SH-SY5Y (cell line): Measurements from ENCODE around the gene FAM120A.

Experiments
- GATA2 ChIP-seq: IDR thresholded peaks from 2 replicates; pipeline ENCODE4 v1.6.1; 2011; ENCODE audit warnings: mild to moderate bottlenecking, low read depth, low read length
- GATA3 ChIP-seq: IDR thresholded peaks from 2 replicates; pipeline ENCODE4 v1.6.1; 2011; ENCODE audit warnings: low read depth, mild to moderate bottlenecking, low read length, moderate library complexity

Gene FAM120A

GRCh38 chr9:93505541-93506132, 54.2 kb downstream of the FAM120A start:
- TF ChIP-seq GATA2: no peak
- TF ChIP-seq GATA3: no peak

GRCh38 chr9:93507768-93508167, 56.3 kb downstream of the FAM120A start:
- TF ChIP-seq GATA2: no peak
- no peak for TF ChIP-seq GATA3

- no peak for TF ChIP-seq GATA2
- no peak for TF ChIP-seq GATA3
Observed at GRCh38 chr9:93508207-93508606, 56.7 kb downstream of the FAM120A start.

GRCh38 chr9:93509084-93509483, 57.6 kb downstream of the FAM120A start:
- no peak for TF ChIP-seq GATA2
- TF ChIP-seq GATA3: no peak

- TF ChIP-seq GATA2: no peak
Observed at GRCh38 chr9:93510041-93510440, 58.6 kb downstream of the FAM120A start.

GRCh38 chr9:93513606-93514005, 62.1 kb downstream of the FAM120A start:
- TF ChIP-seq GATA3: no peak

GRCh38 chr9:93517331-93517730, 65.8 kb downstream of the FAM120A start:
- TF ChIP-seq GATA3: no peak
- TF ChIP-seq GATA2: no peak

- no peak for TF ChIP-seq GATA3
Observed at GRCh38 chr9:93520523-93520922, 69.0 kb downstream of the FAM120A start.

GRCh38 chr9:93522736-93523135, 71.3 kb downstream of the FAM120A start:
- no peak for TF ChIP-seq GATA3

GRCh38 chr9:93523518-93524144, 72.1 kb downstream of the FAM120A start:
- TF ChIP-seq GATA3 (no peak), GATA2 (no peak)

- TF ChIP-seq GATA3 (no peak), GATA2 (no peak)
Observed at GRCh38 chr9:93525476-93525875, 74.0 kb downstream of the FAM120A start.

- TF ChIP-seq GATA2 (no peak), GATA3 (no peak)
Observed at GRCh38 chr9:93531374-93531773, 79.9 kb downstream of the FAM120A start.

GRCh38 chr9:93532141-93532540, 80.7 kb downstream of the FAM120A start:
- TF ChIP-seq GATA2: no peak
- TF ChIP-seq GATA3: no peak

GRCh38 chr9:93533863-93534262, 82.4 kb downstream of the FAM120A start:
- no peak for TF ChIP-seq GATA2
- TF ChIP-seq GATA3: no peak

- no peak for TF ChIP-seq GATA2
- no peak for TF ChIP-seq GATA3
Observed at GRCh38 chr9:93536167-93536566, 84.7 kb downstream of the FAM120A start.

- TF ChIP-seq GATA2: no peak
- no peak for TF ChIP-seq GATA3
Observed at GRCh38 chr9:93536874-93537273, 85.4 kb downstream of the FAM120A start.

GRCh38 chr9:93540305-93540704, 88.8 kb downstream of the FAM120A start:
- TF ChIP-seq GATA3 (no peak), GATA2 (no peak)

- TF ChIP-seq GATA3 (no peak), GATA2 (no peak)
Observed at GRCh38 chr9:93541005-93541404, 89.5 kb downstream of the FAM120A start.
